Measurements from ENCODE around the gene CDC42EP4. TPM values are rescaled to one million over a fixed set of nuclear protein-coding genes. Genes with fewer than 3 reads are reported as not detected.

CDC42EP4 gene
- total and polyA plus RNA-seq, 9 of the 15 experiments (the other 6 are each of a cell fraction or from before 2014, with no cell fraction given), result 0.65 to 20.8 (median 12.3) TPM

DNA sequence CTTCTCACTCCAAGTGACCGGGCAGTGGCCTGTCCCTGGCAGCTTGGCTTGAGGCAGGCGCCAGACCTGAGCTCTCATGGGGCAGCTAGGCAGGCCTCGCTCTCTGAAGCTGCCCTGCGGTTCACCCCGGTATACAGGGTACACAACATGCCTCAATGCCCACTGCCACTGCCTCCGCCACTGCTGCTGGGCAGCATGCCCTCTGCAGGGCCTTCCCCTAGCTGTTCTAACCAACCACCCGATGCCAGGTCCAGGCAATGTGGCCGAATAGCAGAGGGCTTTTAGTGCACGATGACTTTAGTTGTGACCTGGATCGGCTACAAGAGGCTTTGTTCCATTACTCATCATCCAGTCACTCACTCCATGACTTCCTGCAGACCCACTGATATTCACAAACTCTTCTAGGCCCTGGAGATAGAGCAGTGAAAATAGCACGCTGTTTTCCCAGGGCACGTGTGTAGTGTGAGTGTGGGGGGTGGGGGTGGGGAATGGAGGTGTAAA lies 19.7 kb downstream of the CDC42EP4 start (continued):
- TF ChIP-seq, protein P1, sequence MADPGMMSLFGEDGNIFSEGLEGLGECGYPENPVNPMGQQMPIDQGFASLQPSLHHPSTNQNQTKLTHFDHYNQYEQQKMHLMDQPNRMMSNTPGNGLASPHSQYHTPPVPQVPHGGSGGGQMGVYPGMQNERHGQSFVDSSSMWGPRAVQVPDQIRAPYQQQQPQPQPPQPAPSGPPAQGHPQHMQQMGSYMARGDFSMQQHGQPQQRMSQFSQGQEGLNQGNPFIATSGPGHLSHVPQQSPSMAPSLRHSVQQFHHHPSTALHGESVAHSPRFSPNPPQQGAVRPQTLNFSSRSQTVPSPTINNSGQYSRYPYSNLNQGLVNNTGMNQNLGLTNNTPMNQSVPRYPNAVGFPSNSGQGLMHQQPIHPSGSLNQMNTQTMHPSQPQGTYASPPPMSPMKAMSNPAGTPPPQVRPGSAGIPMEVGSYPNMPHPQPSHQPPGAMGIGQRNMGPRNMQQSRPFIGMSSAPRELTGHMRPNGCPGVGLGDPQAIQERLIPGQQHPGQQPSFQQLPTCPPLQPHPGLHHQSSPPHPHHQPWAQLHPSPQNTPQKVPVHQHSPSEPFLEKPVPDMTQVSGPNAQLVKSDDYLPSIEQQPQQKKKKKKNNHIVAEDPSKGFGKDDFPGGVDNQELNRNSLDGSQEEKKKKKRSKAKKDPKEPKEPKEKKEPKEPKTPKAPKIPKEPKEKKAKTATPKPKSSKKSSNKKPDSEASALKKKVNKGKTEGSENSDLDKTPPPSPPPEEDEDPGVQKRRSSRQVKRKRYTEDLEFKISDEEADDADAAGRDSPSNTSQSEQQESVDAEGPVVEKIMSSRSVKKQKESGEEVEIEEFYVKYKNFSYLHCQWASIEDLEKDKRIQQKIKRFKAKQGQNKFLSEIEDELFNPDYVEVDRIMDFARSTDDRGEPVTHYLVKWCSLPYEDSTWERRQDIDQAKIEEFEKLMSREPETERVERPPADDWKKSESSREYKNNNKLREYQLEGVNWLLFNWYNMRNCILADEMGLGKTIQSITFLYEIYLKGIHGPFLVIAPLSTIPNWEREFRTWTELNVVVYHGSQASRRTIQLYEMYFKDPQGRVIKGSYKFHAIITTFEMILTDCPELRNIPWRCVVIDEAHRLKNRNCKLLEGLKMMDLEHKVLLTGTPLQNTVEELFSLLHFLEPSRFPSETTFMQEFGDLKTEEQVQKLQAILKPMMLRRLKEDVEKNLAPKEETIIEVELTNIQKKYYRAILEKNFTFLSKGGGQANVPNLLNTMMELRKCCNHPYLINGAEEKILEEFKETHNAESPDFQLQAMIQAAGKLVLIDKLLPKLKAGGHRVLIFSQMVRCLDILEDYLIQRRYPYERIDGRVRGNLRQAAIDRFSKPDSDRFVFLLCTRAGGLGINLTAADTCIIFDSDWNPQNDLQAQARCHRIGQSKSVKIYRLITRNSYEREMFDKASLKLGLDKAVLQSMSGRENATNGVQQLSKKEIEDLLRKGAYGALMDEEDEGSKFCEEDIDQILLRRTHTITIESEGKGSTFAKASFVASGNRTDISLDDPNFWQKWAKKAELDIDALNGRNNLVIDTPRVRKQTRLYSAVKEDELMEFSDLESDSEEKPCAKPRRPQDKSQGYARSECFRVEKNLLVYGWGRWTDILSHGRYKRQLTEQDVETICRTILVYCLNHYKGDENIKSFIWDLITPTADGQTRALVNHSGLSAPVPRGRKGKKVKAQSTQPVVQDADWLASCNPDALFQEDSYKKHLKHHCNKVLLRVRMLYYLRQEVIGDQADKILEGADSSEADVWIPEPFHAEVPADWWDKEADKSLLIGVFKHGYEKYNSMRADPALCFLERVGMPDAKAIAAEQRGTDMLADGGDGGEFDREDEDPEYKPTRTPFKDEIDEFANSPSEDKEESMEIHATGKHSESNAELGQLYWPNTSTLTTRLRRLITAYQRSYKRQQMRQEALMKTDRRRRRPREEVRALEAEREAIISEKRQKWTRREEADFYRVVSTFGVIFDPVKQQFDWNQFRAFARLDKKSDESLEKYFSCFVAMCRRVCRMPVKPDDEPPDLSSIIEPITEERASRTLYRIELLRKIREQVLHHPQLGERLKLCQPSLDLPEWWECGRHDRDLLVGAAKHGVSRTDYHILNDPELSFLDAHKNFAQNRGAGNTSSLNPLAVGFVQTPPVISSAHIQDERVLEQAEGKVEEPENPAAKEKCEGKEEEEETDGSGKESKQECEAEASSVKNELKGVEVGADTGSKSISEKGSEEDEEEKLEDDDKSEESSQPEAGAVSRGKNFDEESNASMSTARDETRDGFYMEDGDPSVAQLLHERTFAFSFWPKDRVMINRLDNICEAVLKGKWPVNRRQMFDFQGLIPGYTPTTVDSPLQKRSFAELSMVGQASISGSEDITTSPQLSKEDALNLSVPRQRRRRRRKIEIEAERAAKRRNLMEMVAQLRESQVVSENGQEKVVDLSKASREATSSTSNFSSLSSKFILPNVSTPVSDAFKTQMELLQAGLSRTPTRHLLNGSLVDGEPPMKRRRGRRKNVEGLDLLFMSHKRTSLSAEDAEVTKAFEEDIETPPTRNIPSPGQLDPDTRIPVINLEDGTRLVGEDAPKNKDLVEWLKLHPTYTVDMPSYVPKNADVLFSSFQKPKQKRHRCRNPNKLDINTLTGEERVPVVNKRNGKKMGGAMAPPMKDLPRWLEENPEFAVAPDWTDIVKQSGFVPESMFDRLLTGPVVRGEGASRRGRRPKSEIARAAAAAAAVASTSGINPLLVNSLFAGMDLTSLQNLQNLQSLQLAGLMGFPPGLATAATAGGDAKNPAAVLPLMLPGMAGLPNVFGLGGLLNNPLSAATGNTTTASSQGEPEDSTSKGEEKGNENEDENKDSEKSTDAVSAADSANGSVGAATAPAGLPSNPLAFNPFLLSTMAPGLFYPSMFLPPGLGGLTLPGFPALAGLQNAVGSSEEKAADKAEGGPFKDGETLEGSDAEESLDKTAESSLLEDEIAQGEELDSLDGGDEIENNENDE (IDR thresholded peaks at IDR 0.05; ENCODE audit: low read depth, low read length), result no peak
- no peak for TF ChIP-seq ARID2 (IDR thresholded peaks at IDR 0.05)
- no peak for TF ChIP-seq HNRNPUL1 (IDR thresholded peaks at IDR 0.05; ENCODE audit: low read length)
- TF ChIP-seq FOXJ2 (tag; IDR thresholded peaks at IDR 0.05), result no peak
- TF ChIP-seq, protein P2, sequence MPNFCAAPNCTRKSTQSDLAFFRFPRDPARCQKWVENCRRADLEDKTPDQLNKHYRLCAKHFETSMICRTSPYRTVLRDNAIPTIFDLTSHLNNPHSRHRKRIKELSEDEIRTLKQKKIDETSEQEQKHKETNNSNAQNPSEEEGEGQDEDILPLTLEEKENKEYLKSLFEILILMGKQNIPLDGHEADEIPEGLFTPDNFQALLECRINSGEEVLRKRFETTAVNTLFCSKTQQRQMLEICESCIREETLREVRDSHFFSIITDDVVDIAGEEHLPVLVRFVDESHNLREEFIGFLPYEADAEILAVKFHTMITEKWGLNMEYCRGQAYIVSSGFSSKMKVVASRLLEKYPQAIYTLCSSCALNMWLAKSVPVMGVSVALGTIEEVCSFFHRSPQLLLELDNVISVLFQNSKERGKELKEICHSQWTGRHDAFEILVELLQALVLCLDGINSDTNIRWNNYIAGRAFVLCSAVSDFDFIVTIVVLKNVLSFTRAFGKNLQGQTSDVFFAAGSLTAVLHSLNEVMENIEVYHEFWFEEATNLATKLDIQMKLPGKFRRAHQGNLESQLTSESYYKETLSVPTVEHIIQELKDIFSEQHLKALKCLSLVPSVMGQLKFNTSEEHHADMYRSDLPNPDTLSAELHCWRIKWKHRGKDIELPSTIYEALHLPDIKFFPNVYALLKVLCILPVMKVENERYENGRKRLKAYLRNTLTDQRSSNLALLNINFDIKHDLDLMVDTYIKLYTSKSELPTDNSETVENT (CRISPR knock-in tag; IDR thresholded peaks at IDR 0.05), result 0 out of 2 replicates have a peak, but pooled peaks have one; percentile 13
- TF ChIP-seq, protein P3, sequence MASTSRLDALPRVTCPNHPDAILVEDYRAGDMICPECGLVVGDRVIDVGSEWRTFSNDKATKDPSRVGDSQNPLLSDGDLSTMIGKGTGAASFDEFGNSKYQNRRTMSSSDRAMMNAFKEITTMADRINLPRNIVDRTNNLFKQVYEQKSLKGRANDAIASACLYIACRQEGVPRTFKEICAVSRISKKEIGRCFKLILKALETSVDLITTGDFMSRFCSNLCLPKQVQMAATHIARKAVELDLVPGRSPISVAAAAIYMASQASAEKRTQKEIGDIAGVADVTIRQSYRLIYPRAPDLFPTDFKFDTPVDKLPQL (IDR thresholded peaks at IDR 0.05; ENCODE audit: extremely low read depth, insufficient read length), result no peak
- TF ChIP-seq ZSCAN32 (CRISPR knock-in tag; IDR thresholded peaks at IDR 0.05), result no peak
- TF ChIP-seq, protein P4, sequence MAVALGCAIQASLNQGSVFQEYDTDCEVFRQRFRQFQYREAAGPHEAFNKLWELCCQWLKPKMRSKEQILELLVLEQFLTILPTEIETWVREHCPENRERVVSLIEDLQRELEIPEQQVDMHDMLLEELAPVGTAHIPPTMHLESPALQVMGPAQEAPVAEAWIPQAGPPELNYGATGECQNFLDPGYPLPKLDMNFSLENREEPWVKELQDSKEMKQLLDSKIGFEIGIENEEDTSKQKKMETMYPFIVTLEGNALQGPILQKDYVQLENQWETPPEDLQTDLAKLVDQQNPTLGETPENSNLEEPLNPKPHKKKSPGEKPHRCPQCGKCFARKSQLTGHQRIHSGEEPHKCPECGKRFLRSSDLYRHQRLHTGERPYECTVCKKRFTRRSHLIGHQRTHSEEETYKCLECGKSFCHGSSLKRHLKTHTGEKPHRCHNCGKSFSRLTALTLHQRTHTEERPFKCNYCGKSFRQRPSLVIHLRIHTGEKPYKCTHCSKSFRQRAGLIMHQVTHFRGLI (CRISPR knock-in tag; IDR thresholded peaks at IDR 0.05), result no peak
- TF ChIP-seq, protein P5, sequence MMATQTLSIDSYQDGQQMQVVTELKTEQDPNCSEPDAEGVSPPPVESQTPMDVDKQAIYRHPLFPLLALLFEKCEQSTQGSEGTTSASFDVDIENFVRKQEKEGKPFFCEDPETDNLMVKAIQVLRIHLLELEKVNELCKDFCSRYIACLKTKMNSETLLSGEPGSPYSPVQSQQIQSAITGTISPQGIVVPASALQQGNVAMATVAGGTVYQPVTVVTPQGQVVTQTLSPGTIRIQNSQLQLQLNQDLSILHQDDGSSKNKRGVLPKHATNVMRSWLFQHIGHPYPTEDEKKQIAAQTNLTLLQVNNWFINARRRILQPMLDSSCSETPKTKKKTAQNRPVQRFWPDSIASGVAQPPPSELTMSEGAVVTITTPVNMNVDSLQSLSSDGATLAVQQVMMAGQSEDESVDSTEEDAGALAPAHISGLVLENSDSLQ (IDR thresholded peaks at IDR 0.05), result no peak
- no peak for TF ChIP-seq PYGO2 (tag; IDR thresholded peaks at IDR 0.05)
